SU-DHL-6 (cell line): Measurements from ENCODE around the gene CLEC20A.

ENCODE experiments used
- CTCF ChIP-seq: fragments of 200-600 bp; sonication (generic); IDR thresholded peaks from one replicate; pipeline ENCODE4 v1.5.1; 2017; ENCODE audit warnings: antibody characterized with exemption, mild to moderate bottlenecking, low read length, moderate library complexity; ENCODE audit not compliant: insufficient read depth, poor library complexity, severe bottlenecking
- EZH2phosphoT487 ChIP-seq: fragments of 200-600 bp; sonication (generic), shearing (Covaris generic); conservative IDR thresholded peaks from 2 replicates; pipeline ENCODE4 v1.6.1; 2018; ENCODE audit warnings: mild to moderate bottlenecking, antibody characterized with exemption, low read length, moderate library complexity, mixed read lengths

- no peak for TF ChIP-seq CTCF
- TF ChIP-seq EZH2phosphoT487 = no peak
These were observed 33.3 kb upstream of the CLEC20A start for GRCh38 chr1:178530037-178530402.
